GM23338 (cell line): ENCODE measurements around the gene CAV2. TPM values are rescaled to one million over a fixed set of nuclear protein-coding genes. Genes with fewer than 3 reads are reported as not detected.

Experiments used
- ATAC-seq: fragments of 200-7000 bp; cut with Tn5 transposase; 3 replicates; pipeline ENCODE4 v1.9.1; 2020
- DNase-seq: peaks from one replicate; pipeline ENCODE4 v3.0.0-alpha.2; 2015; ENCODE audit warnings: low spot score
- H2AFZ ChIP-seq: fragments of 200-600 bp; sonication (generic); 2 replicates; pipeline ENCODE4 v1.8.0; 2016; ENCODE audit warnings: antibody characterized with exemption, mild to moderate bottlenecking, moderate library complexity
- H3F3A ChIP-seq: fragments of 200-600 bp; sonication (generic); replicated peaks from 2 replicates; pipeline ENCODE4 v1.8.0; 2017; ENCODE audit warnings: antibody characterized with exemption, mixed run types, low read depth
- H3K27ac ChIP-seq: fragments of 200-600 bp; sonication (generic); 2 replicates; pipeline ENCODE4 v1.6.1; 2016; ENCODE audit warnings: low read depth
- H3K27me3 ChIP-seq: fragments of 200-600 bp; sonication (generic); 2 replicates; pipeline ENCODE4 v1.8.0; 2016; ENCODE audit warnings: mild to moderate bottlenecking, mixed run types, moderate library complexity; ENCODE audit not compliant: insufficient read depth
- H3K36me3 ChIP-seq: fragments of 200-600 bp; sonication (generic); 2 replicates; pipeline ENCODE4 v1.8.0; 2016; ENCODE audit warnings: mild to moderate bottlenecking; ENCODE audit not compliant: insufficient read depth
- H3K4me1 ChIP-seq: fragments of 200-600 bp; sonication (generic); 2 replicates; pipeline ENCODE4 v1.8.0; 2016; ENCODE audit warnings: mild to moderate bottlenecking, moderate library complexity; ENCODE audit not compliant: insufficient read depth
- H3K4me2 ChIP-seq: fragments of 200-600 bp; sonication (generic); 2 replicates; pipeline ENCODE4 v1.7.1; 2017; ENCODE audit warnings: mixed run types
- H3K4me3 ChIP-seq: fragments of 200-600 bp; sonication (generic); 2 replicates; pipeline ENCODE4 v1.6.1; 2016; ENCODE audit warnings: mixed run types
- H3K79me2 ChIP-seq: fragments of 200-600 bp; sonication (generic); replicated peaks from 2 replicates; pipeline ENCODE4 v1.8.0; 2017; ENCODE audit warnings: mild to moderate bottlenecking; ENCODE audit not compliant: insufficient read depth
- H3K9me2 ChIP-seq: fragments of 200-600 bp; sonication (generic); 2 replicates; pipeline ENCODE4 v1.8.0; 2017; ENCODE audit not compliant: insufficient read depth
- H4K20me1 ChIP-seq: fragments of 200-600 bp; sonication (generic); replicated peaks from 2 replicates; pipeline ENCODE4 v1.8.0; 2017; ENCODE audit warnings: mild to moderate bottlenecking; ENCODE audit not compliant: insufficient read depth
- H3K27ac Mint-ChIP-seq: 2 replicates; pipeline ENCODE4 v1.8.0; 2020; ENCODE audit warnings: inconsistent platforms, mild to moderate bottlenecking, moderate library complexity, mixed read lengths
- H3K27me3 Mint-ChIP-seq: 3 replicates; pipeline ENCODE4 v1.8.0; 2022; ENCODE audit warnings: low read depth, mild to moderate bottlenecking, moderate library complexity, mixed read lengths, inconsistent platforms; ENCODE audit not compliant: insufficient read depth, poor library complexity
- H3K36me3 Mint-ChIP-seq: 3 replicates; pipeline ENCODE4 v1.8.0; 2021; ENCODE audit warnings: low read depth, mild to moderate bottlenecking, inconsistent platforms, moderate library complexity, mixed read lengths
- H3K4me1 Mint-ChIP-seq: 3 replicates; pipeline ENCODE4 v1.8.0; 2020; ENCODE audit warnings: mild to moderate bottlenecking, inconsistent platforms, mixed read lengths
- H3K4me3 Mint-ChIP-seq: 3 replicates; pipeline ENCODE4 v1.8.0; 2021; ENCODE audit warnings: moderate library complexity, mild to moderate bottlenecking, inconsistent platforms, mixed read lengths
- H3K9me3 Mint-ChIP-seq: 3 replicates; pipeline ENCODE4 v1.8.0; 2020; ENCODE audit warnings: moderate library complexity, mild to moderate bottlenecking, inconsistent platforms, mixed read lengths
- ETS1 ChIP-seq: IDR thresholded peaks from 2 replicates; pipeline ENCODE4 v1.6.1; 2016; ENCODE audit warnings: antibody characterized with exemption
- EZH2 ChIP-seq: fragments of 200-600 bp; sonication (generic); IDR thresholded peaks from one replicate; pipeline ENCODE4 v1.8.0; 2017; ENCODE audit warnings: antibody characterized with exemption, mild to moderate bottlenecking, low read depth; ENCODE audit not compliant: unreplicated experiment
- REST ChIP-seq: IDR thresholded peaks from one replicate; pipeline ENCODE4 v1.6.1; 2018; ENCODE audit warnings: antibody characterized with exemption; ENCODE audit not compliant: unreplicated experiment
- ZNF462 ChIP-seq: fragments of 250-450 bp; sonication (Bioruptor Pico); IDR thresholded peaks from 2 replicates; pipeline ENCODE4 v1.5.0; 2020; ENCODE audit warnings: mild to moderate bottlenecking, moderate library complexity
- polyA plus RNA-seq: library from polyadenylated mRNA; unstranded; fragments of >200 nt; fragmentation: Nextera tagmentation; extraction: Ambion mirVana; gene quantifications from 2 replicates; pipeline ENCODE4 v1.2.1, GENCODE V29; 2016
- total RNA-seq: library from RNA; depleted of rRNA; stranded (reverse); fragments of >200 nt; shearing (Covaris generic); gene quantifications from 2 replicates; pipeline ENCODE4 v1.2.3, GENCODE V29; 2014

CAV2 gene
- total and polyA plus RNA-seq, 2 experiments from 2014 or later, result 4.2 to 6.6 TPM

GRCh38 chr7:116546916-116547315, 47.4 kb downstream of the CAV2 start (continued):
- TF ChIP-seq ZNF462, result no peak
- no peak for TF ChIP-seq EZH2

- DNase-seq (no peak), ATAC-seq (no peak)
- Mint-ChIP-seq H3K36me3 (no peaks in the 10 kb centered on the region), H3K9me3 (no peaks in the 10 kb centered on the region), H3K27ac (no peak overlapping the region), H3K4me1 (no peaks in the 10 kb centered on the region), H3K4me3 (no peak overlapping the region), H3K27me3 (peaks cover 2% of the 10 kb centered on the region)
- no peak overlapping the region for H3K4me2 ChIP-seq
- no peak overlapping the region for H3K27ac ChIP-seq
- no peaks in the 10 kb centered on the region for H3F3A ChIP-seq
- H2AFZ ChIP-seq, result no peak overlapping the region
- H3K4me3 ChIP-seq, result no peak overlapping the region
- H3K27me3 ChIP-seq, result no peaks in the 10 kb centered on the region
- no peaks in the 10 kb centered on the region for H3K79me2 ChIP-seq
- H4K20me1 ChIP-seq, result no peaks in the 10 kb centered on the region
- H3K36me3 ChIP-seq, result no peaks in the 10 kb centered on the region
- no peaks in the 10 kb centered on the region for H3K9me2 ChIP-seq
- H3K4me1 ChIP-seq, result no peaks in the 10 kb centered on the region
- TF ChIP-seq ZNF462, result no peak
- TF ChIP-seq REST, result no peak
- TF ChIP-seq ETS1, result no peak
Observed at GRCh38 chr7:116547347-116547746, 47.8 kb downstream of the CAV2 start.
